Esophagus (tissue), 2 donors: ENCODE measurements around the gene GMDS. TPM values are rescaled to one million over a fixed set of nuclear protein-coding genes. Genes with fewer than 3 reads are reported as not detected.

Experiments used
- H3K27ac ChIP-seq, 2 donors: one replicate each; pipeline ENCODE4 v1.5.1; 2013; ENCODE audit warnings: low read depth in 2 of 2, mild to moderate bottlenecking in 2 of 2, inconsistent platforms in 1 of 2, low read length in 1 of 2, moderate library complexity in 1 of 2
- H3K27me3 ChIP-seq, 2 donors: one replicate each; pipeline ENCODE4 v1.6.1; 2013; ENCODE audit warnings: low read length in 2 of 2, control low read depth in 1 of 2, mild to moderate bottlenecking in 1 of 2; ENCODE audit not compliant: insufficient read depth in 2 of 2, control insufficient read depth in 1 of 2
- H3K36me3 ChIP-seq, 2 donors: one replicate each; pipeline ENCODE4 v1.6.1; 2013; ENCODE audit warnings: low read length in 1 of 2; ENCODE audit not compliant: control insufficient read depth in 2 of 2, insufficient read depth in 2 of 2
- H3K4me1 ChIP-seq, 2 donors: one replicate each; pipeline ENCODE4 v1.6.1; 2013; ENCODE audit warnings: low read length in 1 of 2; ENCODE audit not compliant: control insufficient read depth in 2 of 2, insufficient read depth in 2 of 2
- H3K4me3 ChIP-seq, 2 donors: one replicate each; pipeline ENCODE4 v1.5.1; 2013; ENCODE audit warnings: low read length in 2 of 2, mild to moderate bottlenecking in 2 of 2, low read depth in 1 of 2, moderate library complexity in 1 of 2
- H3K9me3 ChIP-seq, 2 donors: one replicate each; pipeline ENCODE4 v1.6.1; 2013; ENCODE audit warnings: mild to moderate bottlenecking in 2 of 2, low read depth in 1 of 2, low read length in 1 of 2, moderate library complexity in 1 of 2; ENCODE audit not compliant: control insufficient read depth in 2 of 2, insufficient read depth in 1 of 2
- WGBS, 2 donors: extraction: QIAGEN DNeasy Blood & Tissue Kit; methylation state at CpG; one replicate each; pipeline ENCODE4 v1.1.7; 2013; 5-methylcytosine and 5-hydroxymethylcytosine counted together
- polyA plus RNA-seq, 2 donors: library from polyadenylated mRNA; stranded (reverse); fragments of 200-250 nt; gene quantifications; one replicate each; pipeline ENCODE4 v1.2.3, GENCODE V29; 2013
- donor health status: healthy with polysubstance abuse.
- donor health status: Bipolar disorder and iron deficiency.

Gene GMDS
- polyA plus RNA-seq, 2 donors = 42.4 to 54.5 TPM

DNA sequence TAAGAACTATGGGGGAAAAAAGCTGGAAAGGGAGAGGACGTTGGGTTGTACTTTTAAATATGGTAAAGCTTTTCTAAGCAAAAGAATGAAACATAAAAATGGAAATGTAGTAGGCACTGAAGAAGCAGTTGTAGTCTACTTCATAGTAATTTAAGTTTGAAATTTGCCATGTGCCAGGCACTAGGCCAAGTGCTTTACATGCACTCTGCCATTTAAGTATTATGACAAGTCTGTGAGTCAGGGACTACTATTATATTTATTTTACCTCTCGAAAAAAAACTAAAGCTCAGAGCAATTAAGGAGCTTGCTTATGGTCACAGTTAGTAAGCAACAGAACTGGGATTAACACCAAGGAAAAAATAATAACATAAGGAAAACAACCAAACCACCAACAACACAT, 257.8 kb downstream of the GMDS start:
- Histone ChIP-seq H3K36me3 (no peaks in the 10 kb centered on the region), H3K9me3 (no peaks in the 10 kb centered on the region), H3K4me1 (no peaks in the 10 kb centered on the region), H3K27ac (no peak overlapping the region), H3K4me3 (no peak overlapping the region), H3K27me3 (no peaks in the 10 kb centered on the region)
- WGBS, 2 donors = 22 to 61% methylated on average over 2 of the region's 2 CpGs

DNA sequence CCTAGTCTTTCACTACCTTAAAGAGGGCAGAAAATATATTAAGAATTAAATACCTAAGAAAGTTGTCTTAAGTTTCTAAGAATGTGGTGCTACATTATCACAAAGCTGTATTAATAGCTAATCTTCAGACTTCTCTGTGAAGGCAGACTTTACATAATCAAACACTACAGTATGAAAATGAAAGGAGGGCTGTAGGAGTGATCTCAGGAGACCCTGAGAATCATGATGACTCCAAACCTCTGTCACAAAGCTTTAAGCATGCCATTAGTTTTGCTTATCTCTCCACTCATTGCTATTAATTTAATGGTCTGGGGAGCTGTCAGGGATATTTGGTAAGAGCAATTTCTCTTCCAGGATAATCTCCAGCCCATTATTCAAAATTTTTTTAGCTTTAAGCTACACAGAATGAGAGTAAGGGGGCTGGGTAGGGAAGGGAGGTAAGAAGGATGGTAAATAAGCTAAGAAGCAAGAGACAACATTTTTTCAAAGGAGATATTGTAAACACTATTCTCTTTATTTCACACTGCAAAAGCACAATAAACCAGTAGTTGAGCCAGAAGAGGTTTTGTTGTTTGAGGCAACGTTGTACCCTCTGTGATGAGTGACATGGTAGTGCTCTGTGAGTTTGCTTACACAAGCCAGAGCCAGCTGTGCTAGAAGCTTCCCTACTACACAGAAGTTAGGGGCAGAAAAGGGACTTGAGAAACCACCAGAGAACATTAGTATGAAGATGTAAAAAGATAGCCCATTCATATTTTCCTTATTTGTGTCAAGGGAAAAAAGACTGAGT, 258.8 kb downstream of the GMDS start:
- no peaks in the 10 kb centered on the region for H3K27me3 ChIP-seq
- 21 to 40% methylated on average over 1 of the region's 1 CpG for WGBS, 2 donors
- no peak overlapping the region for H3K4me3 ChIP-seq

DNA sequence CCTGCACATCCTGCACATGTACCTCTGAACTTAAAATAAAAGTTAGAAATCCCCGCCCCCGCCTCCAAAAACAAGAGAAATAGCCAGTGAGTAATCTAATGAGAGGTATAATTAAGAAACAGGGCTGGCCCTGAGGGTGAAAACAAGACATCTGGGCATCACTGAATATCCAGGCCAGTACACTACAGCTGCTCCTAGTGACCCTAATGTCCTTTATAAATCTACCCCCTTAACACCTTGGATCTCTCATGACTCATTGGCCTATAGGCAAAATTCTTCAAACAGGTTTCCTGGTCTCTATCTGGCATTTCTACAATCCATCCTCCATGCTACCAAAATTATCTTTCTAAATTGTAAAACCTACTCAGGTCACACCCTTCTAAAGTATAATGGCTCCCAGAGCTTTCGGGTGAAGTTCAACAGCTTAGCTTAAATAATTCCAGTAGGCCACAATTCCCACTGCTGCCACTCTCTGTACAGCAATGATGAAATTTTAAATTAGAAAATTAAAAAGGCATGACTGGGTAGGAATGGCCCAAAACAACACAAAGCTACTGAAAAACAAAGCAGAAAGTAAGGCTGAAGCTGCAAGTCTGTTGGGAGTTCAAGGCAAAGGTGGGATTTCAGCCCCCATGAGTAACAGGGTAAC, 260.9 kb downstream of the GMDS start:
- H3K27ac ChIP-seq = no peak overlapping the region
- 96 to 99% methylated on average over 3 of the region's 3 CpGs for WGBS, 2 donors

More for the DNA sequence above, 258.8 kb downstream of the GMDS start:
- no peak overlapping the region for H3K27ac ChIP-seq
- H3K4me1 ChIP-seq = no peaks in the 10 kb centered on the region
- no peaks in the 10 kb centered on the region for H3K36me3 ChIP-seq
- no peaks in the 10 kb centered on the region for H3K9me3 ChIP-seq

GRCh38 chr6:1983850-1984249, 261.6 kb downstream of the GMDS start:
- Histone ChIP-seq H3K4me3 (no peak overlapping the region), H3K9me3 (no peaks in the 10 kb centered on the region), H3K27me3 (no peaks in the 10 kb centered on the region), H3K27ac (no peak overlapping the region), H3K36me3 (no peaks in the 10 kb centered on the region), H3K4me1 (no peaks in the 10 kb centered on the region)
- 97 to 99% methylated on average over 1 of the region's 1 CpG for WGBS, 2 donors

More for the DNA sequence above, 260.9 kb downstream of the GMDS start:
- Histone ChIP-seq H3K4me1 (no peaks in the 10 kb centered on the region), H3K27me3 (no peaks in the 10 kb centered on the region), H3K36me3 (no peaks in the 10 kb centered on the region), H3K9me3 (no peaks in the 10 kb centered on the region), H3K4me3 (no peak overlapping the region)

GRCh38 chr6:1972962-1973361, 272.4 kb downstream of the GMDS start:
- H3K36me3 ChIP-seq = no peaks in the 10 kb centered on the region
- no peak overlapping the region for H3K27ac ChIP-seq
- no peaks in the 10 kb centered on the region for H3K27me3 ChIP-seq
- no peaks in the 10 kb centered on the region for H3K9me3 ChIP-seq
- WGBS, 2 donors = 93 to 96% methylated on average over 3 of the region's 3 CpGs
- H3K4me3 ChIP-seq = no peak overlapping the region
- H3K4me1 ChIP-seq = peaks cover 1 to 3% of the 10 kb centered on the region in 2 donors

DNA sequence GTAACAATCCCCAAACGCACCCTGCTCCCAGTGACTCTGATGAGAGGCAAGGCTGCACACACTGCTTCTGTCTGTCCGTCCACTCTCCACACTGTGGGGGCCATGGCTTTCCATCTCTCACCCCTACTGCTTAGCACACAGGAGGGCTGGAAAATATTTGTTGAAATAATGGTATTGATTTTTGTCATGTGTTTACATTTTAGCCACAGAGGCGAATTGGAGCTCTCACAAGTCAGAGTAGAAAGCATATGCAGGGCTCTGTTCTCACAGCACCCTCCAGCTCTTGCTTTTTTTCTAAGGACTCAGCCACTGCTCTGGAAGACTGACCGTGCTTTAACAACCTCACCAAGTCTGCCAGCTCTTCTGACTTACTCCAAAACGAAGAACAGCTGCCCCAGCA, 273.8 kb downstream of the GMDS start:
- Histone ChIP-seq H3K27ac (no peak overlapping the region), H3K9me3 (no peaks in the 10 kb centered on the region), H3K36me3 (no peaks in the 10 kb centered on the region), H3K4me3 (no peak overlapping the region), H3K27me3 (no peaks in the 10 kb centered on the region), H3K4me1 (peaks cover 0 to 3% of the 10 kb centered on the region in 2 donors)
- 78 to 82% methylated on average over 5 of the region's 5 CpGs for WGBS, 2 donors

DNA sequence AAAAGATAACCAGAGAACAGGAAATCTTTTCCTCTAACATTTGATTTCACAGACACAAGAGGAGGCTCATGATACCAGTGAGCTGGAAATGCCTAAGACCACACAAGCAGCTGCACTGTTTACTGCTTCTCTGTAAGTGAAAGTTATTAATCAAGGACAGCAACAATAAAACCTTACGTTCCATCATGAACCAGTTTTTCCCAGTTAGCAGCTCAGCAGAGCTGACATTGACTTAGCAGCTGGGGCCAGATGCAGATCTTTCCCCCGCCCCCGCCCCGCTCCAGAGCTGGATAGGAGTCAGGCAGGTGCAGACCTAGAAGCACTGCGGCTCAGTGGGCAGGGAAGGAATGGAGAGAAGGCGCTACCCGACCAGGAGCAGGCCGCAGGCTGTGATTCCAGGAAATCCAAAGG, 275.2 kb downstream of the GMDS start:
- Histone ChIP-seq H3K4me1 (peaks cover 0 to 3% of the 10 kb centered on the region in 2 donors), H3K27ac (no peak overlapping the region), H3K4me3 (no peak overlapping the region), H3K27me3 (no peaks in the 10 kb centered on the region), H3K9me3 (no peaks in the 10 kb centered on the region), H3K36me3 (no peaks in the 10 kb centered on the region)
- WGBS, 2 donors = 73 to 81% methylated on average over 8 of the region's 8 CpGs

GRCh38 chr6:1966713-1967112, 278.7 kb downstream of the GMDS start:
- Histone ChIP-seq H3K9me3 (no peaks in the 10 kb centered on the region), H3K36me3 (no peaks in the 10 kb centered on the region), H3K4me1 (peaks cover 0 to 3% of the 10 kb centered on the region in 2 donors), H3K27me3 (no peaks in the 10 kb centered on the region), H3K27ac (no peak overlapping the region), H3K4me3 (no peak overlapping the region)
- 94 to 95% methylated on average over 5 of the region's 5 CpGs for WGBS, 2 donors

DNA sequence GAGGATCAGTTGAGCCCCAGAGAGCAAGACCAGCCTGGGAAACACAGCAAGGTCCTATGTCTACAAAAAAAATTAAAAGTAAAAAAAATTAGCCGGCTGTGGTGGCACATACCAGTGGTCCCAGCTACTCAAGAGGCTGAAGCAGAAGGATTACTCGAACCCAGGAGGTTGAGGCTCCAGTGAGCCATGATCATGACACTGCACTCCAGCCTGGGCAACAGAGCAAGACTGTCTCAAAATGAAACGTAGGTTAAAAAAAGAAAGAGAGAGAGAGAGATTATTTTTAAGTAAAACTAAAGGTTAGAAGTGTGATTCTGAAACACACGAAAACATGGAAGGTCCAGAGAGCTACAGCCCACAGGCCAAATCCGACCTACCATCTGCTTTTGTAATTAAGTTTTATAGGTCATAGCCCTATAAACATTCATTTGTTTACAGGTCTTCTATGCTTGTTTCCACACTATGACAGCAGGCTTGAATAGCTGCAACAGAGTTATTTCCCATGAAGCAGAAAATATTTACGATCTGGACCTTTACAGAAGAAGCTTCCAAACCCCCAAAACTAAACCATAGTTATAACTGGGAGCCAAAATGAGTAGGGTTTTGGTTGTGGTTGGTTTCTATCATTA, 279.7 kb downstream of the GMDS start:
- Histone ChIP-seq H3K9me3 (no peaks in the 10 kb centered on the region), H3K4me1 (peaks cover 0 to 3% of the 10 kb centered on the region in 2 donors)

More for the DNA sequence above, 279.7 kb downstream of the GMDS start:
- no peaks in the 10 kb centered on the region for H3K27me3 ChIP-seq
- WGBS, 2 donors = 87 to 89% methylated on average over 6 of the region's 6 CpGs
- no peak overlapping the region for H3K4me3 ChIP-seq
- H3K36me3 ChIP-seq = no peaks in the 10 kb centered on the region
- H3K27ac ChIP-seq = no peak overlapping the region
